NOMO-1 (cell line): ENCODE data around the gene FOXD1.
"Not testable (repeated sequence)": the region's sequence is repeated elsewhere in the genome, so short reads cannot be mapped to it uniquely, and the experiment has no call there.

Experiments used
- DNase-seq, 2 experiments: peaks; one replicate each; lab custom pipeline; 2025; ENCODE audit not compliant: unreplicated experiment in 2 of 2; lab: John Stamatoyannopoulos, UW

Gene FOXD1

GRCh38 chr5:73464016-73464745 is 15.6 kb upstream of the FOXD1 start:
- no peak for DNase-seq

GRCh38 chr5:73460133-73460532 is 11.6 kb upstream of the FOXD1 start:
- no peak for DNase-seq

GRCh38 chr5:73459366-73459765 is 10.8 kb upstream of the FOXD1 start:
- no peak for DNase-seq

- DNase-seq: not testable (repeated sequence)
Observed at GRCh38 chr5:73456462-73456861, 7.9 kb upstream of the FOXD1 start.

GRCh38 chr5:73454379-73455036 is 5.9 kb upstream of the FOXD1 start:
- no peak for DNase-seq

GRCh38 chr5:73452215-73452614 is 3.6 kb upstream of the FOXD1 start:
- DNase-seq: no peak

GRCh38 chr5:73451224-73452130 is 2.9 kb upstream of the FOXD1 start:
- DNase-seq: peak; percentile 23 to 32

GRCh38 chr5:73450672-73451223 is 2.2 kb upstream of the FOXD1 start:
- no peak for DNase-seq

GRCh38 chr5:73450137-73450536 is 1.6 kb upstream of the FOXD1 start:
- no peak for DNase-seq

GRCh38 chr5:73447530-73448462 is 781 bp downstream of the FOXD1 start:
- DNase-seq: peak in 1 of 2 experiments; percentile 29

- no peak for DNase-seq
Observed at GRCh38 chr5:73446631-73447529, 1.7 kb downstream of the FOXD1 start.

- no peak for DNase-seq
Observed at GRCh38 chr5:73445665-73446630, 2.6 kb downstream of the FOXD1 start.

GRCh38 chr5:73444499-73445438 is 3.8 kb downstream of the FOXD1 start:
- DNase-seq: no peak

GRCh38 chr5:73443829-73444498 is 4.6 kb downstream of the FOXD1 start:
- DNase-seq: no peak

GRCh38 chr5:73442996-73443627 is 5.5 kb downstream of the FOXD1 start:
- DNase-seq: no peak
